WTC11 (cell line): ENCODE data around the gene PTPRN2.

ENCODE experiments used
- CTCF ChIP-seq: fragments of 200-600 bp; IDR thresholded peaks from 2 replicates; pipeline ENCODE4 v1.8.0; 2022; ENCODE audit warnings: antibody characterized with exemption
- ELF4 ChIP-seq: sonication (generic); formaldehyde crosslinking; IDR thresholded peaks from 2 replicates; pipeline ENCODE4 v1.8.1; 2022; ENCODE audit warnings: low read depth, mild to moderate bottlenecking, moderate library complexity, missing genetic modification reagents
- ESRRA ChIP-seq: sonication (generic); formaldehyde crosslinking; IDR thresholded peaks from 2 replicates; pipeline ENCODE4 v1.8.1; 2022; ENCODE audit warnings: mild to moderate bottlenecking, missing genetic modification reagents, borderline replicate concordance
- TF ChIP-seq, protein P1 (sequence below): sonication (generic); formaldehyde crosslinking; IDR thresholded peaks from 2 replicates; pipeline ENCODE4 v1.8.0; 2022; ENCODE audit warnings: mild to moderate bottlenecking, missing genetic modification reagents
- TF ChIP-seq, protein P2 (sequence below): sonication (generic); formaldehyde crosslinking; IDR thresholded peaks from 2 replicates; pipeline ENCODE4 v1.8.0; 2022; ENCODE audit warnings: mild to moderate bottlenecking, missing genetic modification reagents
- TF ChIP-seq, protein P3 (sequence below): sonication (generic); formaldehyde crosslinking; IDR thresholded peaks from 2 replicates; pipeline ENCODE4 v1.8.1; 2022; ENCODE audit warnings: low read depth, mild to moderate bottlenecking, moderate library complexity, missing genetic modification reagents, borderline replicate concordance

DNA sequence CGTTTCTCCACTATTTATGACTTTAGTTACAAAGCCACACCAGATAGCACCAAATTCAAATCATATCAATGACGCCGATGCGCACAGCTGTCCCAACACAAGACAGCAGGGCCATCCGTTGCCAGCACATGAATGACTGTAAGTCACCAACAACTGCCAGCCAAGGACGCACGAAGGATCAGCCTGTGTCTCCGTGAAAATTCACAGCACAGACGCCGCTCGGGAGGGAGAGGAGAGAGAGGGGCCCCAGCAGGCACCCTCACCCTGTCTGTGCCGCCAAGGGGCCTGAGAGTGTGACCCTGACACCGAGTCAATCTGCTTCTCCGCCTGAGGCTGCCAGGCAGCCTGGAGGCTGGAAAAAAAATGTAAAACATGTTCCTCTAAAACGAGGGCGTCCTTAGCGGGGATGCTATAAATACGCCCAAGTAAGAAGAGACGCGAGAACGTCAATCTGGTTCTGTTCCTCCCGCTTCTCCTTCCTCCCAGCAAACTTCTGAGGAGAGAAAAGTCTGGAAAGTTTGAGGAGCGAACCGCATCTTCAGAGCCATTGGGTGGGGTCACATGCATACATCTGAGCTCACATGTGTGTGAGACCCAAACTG, 111.2 kb downstream of the PTPRN2 start:
- TF ChIP-seq, protein P1, sequence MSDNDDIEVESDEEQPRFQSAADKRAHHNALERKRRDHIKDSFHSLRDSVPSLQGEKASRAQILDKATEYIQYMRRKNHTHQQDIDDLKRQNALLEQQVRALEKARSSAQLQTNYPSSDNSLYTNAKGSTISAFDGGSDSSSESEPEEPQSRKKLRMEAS = no peak
- TF ChIP-seq ELF4 (no peak), CTCF (no peak), ESRRA (CRISPR knock-in tag) (no peak)
- TF ChIP-seq, protein P2, sequence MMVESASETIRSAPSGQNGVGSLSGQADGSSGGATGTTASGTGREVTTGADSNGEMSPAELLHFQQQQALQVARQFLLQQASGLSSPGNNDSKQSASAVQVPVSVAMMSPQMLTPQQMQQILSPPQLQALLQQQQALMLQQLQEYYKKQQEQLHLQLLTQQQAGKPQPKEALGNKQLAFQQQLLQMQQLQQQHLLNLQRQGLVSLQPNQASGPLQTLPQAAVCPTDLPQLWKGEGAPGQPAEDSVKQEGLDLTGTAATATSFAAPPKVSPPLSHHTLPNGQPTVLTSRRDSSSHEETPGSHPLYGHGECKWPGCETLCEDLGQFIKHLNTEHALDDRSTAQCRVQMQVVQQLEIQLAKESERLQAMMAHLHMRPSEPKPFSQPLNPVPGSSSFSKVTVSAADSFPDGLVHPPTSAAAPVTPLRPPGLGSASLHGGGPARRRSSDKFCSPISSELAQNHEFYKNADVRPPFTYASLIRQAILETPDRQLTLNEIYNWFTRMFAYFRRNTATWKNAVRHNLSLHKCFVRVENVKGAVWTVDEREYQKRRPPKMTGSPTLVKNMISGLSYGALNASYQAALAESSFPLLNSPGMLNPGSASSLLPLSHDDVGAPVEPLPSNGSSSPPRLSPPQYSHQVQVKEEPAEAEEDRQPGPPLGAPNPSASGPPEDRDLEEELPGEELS (CRISPR knock-in tag) = no peak
- TF ChIP-seq, protein P3, sequence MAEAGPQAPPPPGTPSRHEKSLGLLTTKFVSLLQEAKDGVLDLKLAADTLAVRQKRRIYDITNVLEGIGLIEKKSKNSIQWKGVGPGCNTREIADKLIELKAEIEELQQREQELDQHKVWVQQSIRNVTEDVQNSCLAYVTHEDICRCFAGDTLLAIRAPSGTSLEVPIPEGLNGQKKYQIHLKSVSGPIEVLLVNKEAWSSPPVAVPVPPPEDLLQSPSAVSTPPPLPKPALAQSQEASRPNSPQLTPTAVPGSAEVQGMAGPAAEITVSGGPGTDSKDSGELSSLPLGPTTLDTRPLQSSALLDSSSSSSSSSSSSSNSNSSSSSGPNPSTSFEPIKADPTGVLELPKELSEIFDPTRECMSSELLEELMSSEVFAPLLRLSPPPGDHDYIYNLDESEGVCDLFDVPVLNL = no peak
